Aorta (tissue), 5 donors: ENCODE data around the gene TOP3A. TPM values are rescaled to one million over a fixed set of nuclear protein-coding genes. Genes with fewer than 3 reads are reported as not detected.

Source experiments
- ATAC-seq: fragments of 200-7000 bp; cut with Tn5 transposase; one replicate; pipeline ENCODE4 v1.9.1; 2022; ENCODE audit warnings: moderate library complexity; ENCODE audit not compliant: low FRiP score
- DNase-seq, 2 donors: peaks; one replicate each; pipeline ENCODE4 v3.0.0-alpha.2; 2020
- H3K27ac ChIP-seq, 2 donors: one replicate each; pipeline ENCODE4 v1.5.1; 2013; ENCODE audit warnings: low read length in 2 of 2, mild to moderate bottlenecking in 2 of 2, moderate library complexity in 2 of 2, control low read depth in 1 of 2, inconsistent platforms in 1 of 2, low read depth in 1 of 2
- H3K27me3 ChIP-seq, 2 donors: one replicate each; pipeline ENCODE4 v1.6.1; 2013; ENCODE audit warnings: control low read depth in 1 of 2, low read length in 1 of 2, mild to moderate bottlenecking in 1 of 2, moderate library complexity in 1 of 2; ENCODE audit not compliant: insufficient read depth in 2 of 2, control insufficient read depth in 1 of 2
- H3K36me3 ChIP-seq, 2 donors: one replicate each; pipeline ENCODE4 v1.6.1; 2013; ENCODE audit warnings: control low read depth in 1 of 2, low read length in 1 of 2, mild to moderate bottlenecking in 1 of 2; ENCODE audit not compliant: insufficient read depth in 2 of 2, control insufficient read depth in 1 of 2
- H3K4me1 ChIP-seq, 2 donors: one replicate each; pipeline ENCODE4 v1.6.1; 2013; ENCODE audit warnings: low read length in 2 of 2, control low read depth in 1 of 2, mild to moderate bottlenecking in 1 of 2, moderate library complexity in 1 of 2; ENCODE audit not compliant: insufficient read depth in 2 of 2, control insufficient read depth in 1 of 2
- H3K4me3 ChIP-seq, 2 donors: one replicate each; pipeline ENCODE4 v1.5.1; 2013; ENCODE audit warnings: low read length in 2 of 2, control low read depth in 1 of 2, mild to moderate bottlenecking in 1 of 2
- H3K9me3 ChIP-seq: one replicate; pipeline ENCODE4 v1.6.1; 2013; ENCODE audit warnings: mild to moderate bottlenecking, low read length; ENCODE audit not compliant: control insufficient read depth
- WGBS, 2 donors: extraction: QIAGEN DNeasy Blood & Tissue Kit; methylation state at CpG; one replicate each; pipeline ENCODE4 v1.1.7; 2013; 5-methylcytosine and 5-hydroxymethylcytosine counted together
- intact Hi-C, 2 donors: fragments of 100-400 bp; cut with DNase I; formaldehyde crosslinking; loops; one replicate each; pipeline versions ENCODE4 v1.14.2 to v1.15.0; 2022
- polyA plus RNA-seq, 2 donors: library from polyadenylated mRNA; stranded (reverse); fragments of 200-250 nt; gene quantifications; one replicate each; pipeline ENCODE4 v1.2.3, GENCODE V29; 2013
- total RNA-seq, 2 donors: library from RNA; stranded (reverse); fragmentation: NEBNext Ultra II Directional; extraction: Animal tissue kit (Norgen Biotek cat#: 25700); gene quantifications; one replicate each; pipeline ENCODE4 v1.2.1, GENCODE V29; 2021
- donor health status: healthy with polysubstance abuse.
- donor health status: Bipolar disorder and iron deficiency.
- donor health status: DM: no; HTN: no; CAD: no.
- donor health status: DM: no; HTN: no; CAD: no.
- donor health status: DM: yes; HTN: yes; CAD: no.

The TOP3A gene
- total and polyA plus RNA-seq, 4 donors = 2.9 to 37.8 (median 24.3) TPM

- no peaks in the 10 kb centered on the region for H3K27me3 ChIP-seq
- no peak for DNase-seq
These were observed 11.8 kb upstream of the TOP3A start for GRCh38 chr17:18326572-18326971.

GRCh38 chr17:18326039-18326438 lies 11.2 kb upstream of the TOP3A start:
- no peaks in the 10 kb centered on the region for H3K9me3 ChIP-seq
- DNase-seq = no peak
- intact Hi-C loops = no loop called here
- H3K36me3 ChIP-seq = peaks cover 0 to 3% of the 10 kb centered on the region in 2 donors
- H3K4me3 ChIP-seq = no peak overlapping the region
- WGBS, 2 donors = 95 to 100% methylated on average over 2 of the region's 2 CpGs
- no peak overlapping the region for H3K27ac ChIP-seq
- H3K4me1 ChIP-seq = no peaks in the 10 kb centered on the region
- no peak for ATAC-seq
- no peaks in the 10 kb centered on the region for H3K27me3 ChIP-seq

More at GRCh38 chr17:18326572-18326971, 11.8 kb upstream of the TOP3A start:
- intact Hi-C loops = no loop called here
- no peak for ATAC-seq
- H3K36me3 ChIP-seq = peaks cover 0 to 3% of the 10 kb centered on the region in 2 donors
- H3K9me3 ChIP-seq = no peaks in the 10 kb centered on the region
- 89 to 91% methylated on average over 6 of the region's 6 CpGs for WGBS, 2 donors
- H3K4me1 ChIP-seq = no peaks in the 10 kb centered on the region
- H3K27ac ChIP-seq = no peak overlapping the region
- no peak overlapping the region for H3K4me3 ChIP-seq

GRCh38 chr17:18324140-18325050 lies 9.6 kb upstream of the TOP3A start:
- no peak overlapping the region for H3K27ac ChIP-seq
- H3K4me1 ChIP-seq = no peaks in the 10 kb centered on the region
- intact Hi-C loops = no loop called here
- ATAC-seq = peak; percentile 42
- H3K36me3 ChIP-seq = peaks cover 0 to 3% of the 10 kb centered on the region in 2 donors
- no peak overlapping the region for H3K4me3 ChIP-seq
- no peaks in the 10 kb centered on the region for H3K27me3 ChIP-seq
- no peaks in the 10 kb centered on the region for H3K9me3 ChIP-seq
- peak in 1 of 2 donors; percentile 40 for DNase-seq
- WGBS, 2 donors = 90 to 91% methylated on average over 27 of the region's 27 CpGs

GRCh38 chr17:18323507-18324139 lies 8.8 kb upstream of the TOP3A start:
- 86 to 91% methylated on average over 16 of the region's 16 CpGs for WGBS, 2 donors
- intact Hi-C loops = no loop called here

GRCh38 chr17:18323007-18323406 lies 8.2 kb upstream of the TOP3A start:
- H3K4me3 ChIP-seq = no peak overlapping the region
- H3K4me1 ChIP-seq = no peaks in the 10 kb centered on the region

More at GRCh38 chr17:18323507-18324139, 8.8 kb upstream of the TOP3A start:
- Histone ChIP-seq H3K27me3 (no peaks in the 10 kb centered on the region), H3K27ac (no peak overlapping the region), H3K36me3 (peaks cover 0 to 3% of the 10 kb centered on the region in 2 donors), H3K4me1 (no peaks in the 10 kb centered on the region), H3K4me3 (no peak overlapping the region), H3K9me3 (no peaks in the 10 kb centered on the region)
- DNase-seq = peak in 1 of 2 donors; percentile 46
- no peak for ATAC-seq

GRCh38 chr17:18322522-18322921 lies 7.7 kb upstream of the TOP3A start:
- H3K27ac ChIP-seq = no peak overlapping the region
- DNase-seq = peak in 1 of 2 donors; percentile 47
- no peaks in the 10 kb centered on the region for H3K4me1 ChIP-seq
- H3K27me3 ChIP-seq = no peaks in the 10 kb centered on the region
- no peak overlapping the region for H3K4me3 ChIP-seq
- no peak for ATAC-seq
- intact Hi-C loops = no loop called here
- H3K9me3 ChIP-seq = no peaks in the 10 kb centered on the region
- H3K36me3 ChIP-seq = peaks cover 0 to 3% of the 10 kb centered on the region in 2 donors
- 92 to 93% methylated on average over 12 of the region's 12 CpGs for WGBS, 2 donors

More at GRCh38 chr17:18323007-18323406, 8.2 kb upstream of the TOP3A start:
- no peaks in the 10 kb centered on the region for H3K27me3 ChIP-seq
- WGBS, 2 donors = 48 to 50% methylated on average over 3 of the region's 3 CpGs
- H3K27ac ChIP-seq = no peak overlapping the region
- peak in 1 of 2 donors; percentile 24 for DNase-seq
- intact Hi-C loops = no loop called here
- H3K36me3 ChIP-seq = peaks cover 0 to 3% of the 10 kb centered on the region in 2 donors
- ATAC-seq = no peak
- H3K9me3 ChIP-seq = no peaks in the 10 kb centered on the region

- no peak for ATAC-seq
- intact Hi-C loops = no loop called here
- Histone ChIP-seq H3K36me3 (peaks cover 0 to 3% of the 10 kb centered on the region in 2 donors), H3K4me3 (no peak overlapping the region), H3K4me1 (no peaks in the 10 kb centered on the region), H3K27ac (no peak overlapping the region), H3K9me3 (no peaks in the 10 kb centered on the region), H3K27me3 (no peaks in the 10 kb centered on the region)
- DNase-seq = peak in 1 of 2 donors; percentile 49
- WGBS, 2 donors = 70 to 74% methylated on average over 5 of the region's 5 CpGs
These were observed 6.5 kb upstream of the TOP3A start for GRCh38 chr17:18321309-18321708.

GRCh38 chr17:18320301-18320700 lies 5.5 kb upstream of the TOP3A start:
- H3K27me3 ChIP-seq = no peaks in the 10 kb centered on the region
- H3K36me3 ChIP-seq = peaks cover 0 to 3% of the 10 kb centered on the region in 2 donors
- intact Hi-C loops = no loop called here
- WGBS, 2 donors = 77 to 84% methylated on average over 7 of the region's 7 CpGs
- no peak overlapping the region for H3K4me3 ChIP-seq
- H3K4me1 ChIP-seq = no peaks in the 10 kb centered on the region
- H3K9me3 ChIP-seq = no peaks in the 10 kb centered on the region
- H3K27ac ChIP-seq = no peak overlapping the region
- ATAC-seq (no peak), DNase-seq (peak in 1 of 2 donors; percentile 44)
